ENCODE data around the gene DDX11.
"Not testable (repeated sequence)": the region's sequence is repeated elsewhere in the genome, so short reads cannot be mapped to it uniquely, and the experiment has no call there.

DDX11 gene

DNA sequence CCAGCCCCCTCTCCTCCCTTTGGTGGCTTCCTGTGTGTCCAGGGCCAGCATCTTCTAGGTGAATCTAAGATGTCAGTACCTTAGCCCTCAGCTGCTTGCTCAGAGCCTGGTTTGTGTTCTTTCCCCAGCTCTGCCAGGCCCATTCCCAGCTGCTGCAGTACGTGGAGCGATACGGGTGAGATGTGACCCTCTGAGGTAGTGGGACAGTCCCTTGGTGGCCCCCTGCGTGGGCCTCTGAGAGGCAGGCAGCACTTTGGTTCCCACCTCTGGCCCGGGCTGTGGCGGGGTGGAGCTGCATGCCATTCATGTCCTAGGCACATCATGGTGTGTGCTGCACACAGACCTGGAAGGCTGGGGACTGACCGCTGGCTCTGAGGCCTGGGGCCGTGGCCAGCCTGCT is 19.1 kb downstream of the DDX11 start:
- not testable (repeated sequence) for H3K4me1 ChIP-seq (ENCODE audit: control insufficient read depth, insufficient read depth, low read length); H3K4me3 ChIP-seq (ENCODE audit: low read length); H3K9ac ChIP-seq (ENCODE audit: low read length); H3K36me3 ChIP-seq (ENCODE audit: control insufficient read depth, insufficient read depth, low read length); H3K27ac ChIP-seq (ENCODE audit: low read depth, low read length); H3K27me3 ChIP-seq (ENCODE audit: control insufficient read depth, insufficient read depth, low read length)

GRCh38 chr12:31095080-31095860 is 21.6 kb downstream of the DDX11 start:
- H3K4me3 ChIP-seq (ENCODE audit: low read length); H3K27me3 ChIP-seq (ENCODE audit: control insufficient read depth, insufficient read depth, low read length); H3K4me1 ChIP-seq (ENCODE audit: control insufficient read depth, insufficient read depth, low read length); H3K27ac ChIP-seq (ENCODE audit: low read depth, low read length); H3K9ac ChIP-seq (ENCODE audit: low read length); H3K36me3 ChIP-seq (ENCODE audit: control insufficient read depth, insufficient read depth, low read length): not testable (repeated sequence)

DNA sequence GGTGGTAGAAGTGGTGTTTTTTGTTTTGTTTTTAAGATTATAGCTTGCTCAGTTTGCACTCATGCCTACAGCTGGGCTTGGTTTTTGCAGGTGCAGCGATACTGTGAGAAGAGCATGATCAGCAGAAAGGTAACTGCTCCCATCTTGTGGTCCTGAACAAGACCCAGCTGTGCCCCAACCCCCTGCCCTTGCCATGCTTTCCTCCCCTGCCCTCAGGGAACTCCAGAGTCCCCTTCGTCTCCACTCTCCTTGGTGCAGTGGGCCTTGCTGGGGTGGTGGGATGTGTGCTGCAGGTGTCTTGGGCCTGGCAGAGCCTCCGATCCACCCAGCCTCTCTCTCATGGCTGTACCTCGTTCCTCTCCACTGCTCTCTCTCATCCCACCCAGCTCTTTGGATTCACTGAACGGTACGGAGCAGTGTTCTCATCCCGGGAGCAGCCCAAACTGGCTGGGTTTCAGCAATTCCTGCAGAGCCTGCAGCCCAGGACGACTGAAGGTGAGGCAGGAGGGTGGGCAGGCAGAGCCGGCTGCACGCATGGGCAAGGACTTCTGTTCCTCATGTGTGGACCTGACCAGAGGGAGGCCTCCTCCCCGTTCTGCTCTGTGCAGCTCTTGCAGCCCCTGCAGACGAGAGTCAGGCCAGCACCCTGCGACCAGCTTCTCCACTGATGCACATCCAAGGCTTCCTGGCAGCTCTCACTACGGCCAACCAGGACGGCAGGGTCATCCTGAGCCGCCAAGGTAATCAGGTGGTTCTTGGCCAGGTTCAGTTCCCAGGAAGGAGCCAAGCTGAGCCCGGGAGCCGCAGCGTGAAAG is 22.8 kb downstream of the DDX11 start:
- not testable (repeated sequence) for H3K27me3 ChIP-seq (ENCODE audit: control insufficient read depth, insufficient read depth, low read length); H3K4me1 ChIP-seq (ENCODE audit: control insufficient read depth, insufficient read depth, low read length); H3K4me3 ChIP-seq (ENCODE audit: low read length); H3K36me3 ChIP-seq (ENCODE audit: control insufficient read depth, insufficient read depth, low read length); H3K27ac ChIP-seq (ENCODE audit: low read depth, low read length); H3K9ac ChIP-seq (ENCODE audit: low read length)

DNA sequence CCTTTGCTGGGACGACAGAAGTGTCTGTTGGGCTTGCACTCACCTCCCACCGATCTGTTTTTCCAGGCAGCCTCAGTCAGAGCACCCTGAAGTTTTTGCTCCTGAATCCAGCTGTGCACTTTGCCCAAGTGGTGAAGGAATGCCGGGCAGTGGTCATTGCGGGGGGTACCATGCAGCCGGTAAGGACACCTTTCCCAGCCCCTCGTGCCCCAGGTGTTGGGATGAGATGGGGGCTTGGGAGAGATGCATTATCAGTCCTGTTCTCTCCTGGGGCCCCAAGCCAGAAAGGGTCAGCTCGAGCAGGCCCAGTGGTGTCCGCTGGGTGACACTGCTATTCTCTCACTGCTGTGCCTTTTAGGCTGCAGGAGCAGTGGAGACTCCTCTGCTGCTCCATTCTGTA is 24.2 kb downstream of the DDX11 start:
- H3K36me3 ChIP-seq (ENCODE audit: control insufficient read depth, insufficient read depth, low read length); H3K27ac ChIP-seq (ENCODE audit: low read depth, low read length); H3K4me3 ChIP-seq (ENCODE audit: low read length); H3K9ac ChIP-seq (ENCODE audit: low read length); H3K4me1 ChIP-seq (ENCODE audit: control insufficient read depth, insufficient read depth, low read length); H3K27me3 ChIP-seq (ENCODE audit: control insufficient read depth, insufficient read depth, low read length): not testable (repeated sequence)

- H3K27me3 ChIP-seq (ENCODE audit: control insufficient read depth, insufficient read depth, low read length); H3K9ac ChIP-seq (ENCODE audit: low read length); H3K36me3 ChIP-seq (ENCODE audit: control insufficient read depth, insufficient read depth, low read length); H3K4me3 ChIP-seq (ENCODE audit: low read length); H3K27ac ChIP-seq (ENCODE audit: low read depth, low read length); H3K4me1 ChIP-seq (ENCODE audit: control insufficient read depth, insufficient read depth, low read length): not testable (repeated sequence)
Measured at GRCh38 chr12:31098363-31098762, 24.7 kb downstream of the DDX11 start.

DNA sequence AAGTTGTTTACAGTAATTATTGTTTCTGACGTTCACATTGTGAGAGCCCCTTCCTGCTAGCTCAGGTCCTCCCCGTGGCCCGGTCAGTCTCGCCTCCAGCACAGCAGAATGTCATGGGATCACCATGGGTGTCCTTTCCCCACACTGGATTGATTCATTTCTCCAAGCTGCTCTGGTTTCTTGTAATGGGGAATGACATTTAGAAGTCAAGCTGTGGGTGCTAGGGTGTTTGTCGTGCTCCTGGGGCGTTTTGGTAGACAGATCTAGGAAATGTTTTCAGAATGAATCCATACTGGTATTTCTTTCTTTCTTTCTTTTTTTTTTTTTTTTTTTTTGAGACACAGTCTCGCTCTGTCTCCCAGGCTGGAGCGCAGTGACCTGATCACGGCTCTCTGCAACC is 25.1 kb downstream of the DDX11 start:
- not testable (repeated sequence) for H3K4me3 ChIP-seq (ENCODE audit: low read length); H3K9ac ChIP-seq (ENCODE audit: low read length); H3K27ac ChIP-seq (ENCODE audit: low read depth, low read length); H3K4me1 ChIP-seq (ENCODE audit: control insufficient read depth, insufficient read depth, low read length); H3K36me3 ChIP-seq (ENCODE audit: control insufficient read depth, insufficient read depth, low read length); H3K27me3 ChIP-seq (ENCODE audit: control insufficient read depth, insufficient read depth, low read length)

DNA sequence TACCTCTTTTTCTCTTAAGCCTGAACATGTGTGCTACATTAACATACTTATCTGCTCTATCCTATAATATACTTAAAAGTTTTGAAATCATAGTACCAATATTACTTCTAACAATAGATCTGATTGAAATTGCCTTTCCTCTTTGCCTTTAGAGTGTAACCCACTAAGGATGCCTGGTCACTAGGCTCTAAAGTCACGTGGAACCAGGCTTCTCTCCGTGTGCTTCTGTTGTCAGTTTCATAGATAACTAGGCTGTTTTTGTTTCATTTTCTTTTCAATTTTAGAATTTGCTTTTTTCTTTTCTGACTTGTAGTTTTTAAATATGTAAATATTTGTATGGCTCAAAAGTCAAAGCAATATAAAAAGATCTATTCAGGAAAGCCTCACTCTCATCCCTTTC is 25.8 kb downstream of the DDX11 start:
- not testable (repeated sequence) for H3K4me3 ChIP-seq (ENCODE audit: low read length); H3K9ac ChIP-seq (ENCODE audit: low read length); H3K4me1 ChIP-seq (ENCODE audit: control insufficient read depth, insufficient read depth, low read length)

GRCh38 chr12:31100503-31101208 is 27.0 kb downstream of the DDX11 start:
- H3K27ac ChIP-seq (ENCODE audit: low read depth, low read length); H3K4me3 ChIP-seq (ENCODE audit: low read length); H3K9ac ChIP-seq (ENCODE audit: low read length); H3K27me3 ChIP-seq (ENCODE audit: control insufficient read depth, insufficient read depth, low read length); H3K36me3 ChIP-seq (ENCODE audit: control insufficient read depth, insufficient read depth, low read length); H3K4me1 ChIP-seq (ENCODE audit: control insufficient read depth, insufficient read depth, low read length): not testable (repeated sequence)

More for the DNA sequence above, 25.8 kb downstream of the DDX11 start:
- not testable (repeated sequence) for H3K27me3 ChIP-seq (ENCODE audit: control insufficient read depth, insufficient read depth, low read length); H3K36me3 ChIP-seq (ENCODE audit: control insufficient read depth, insufficient read depth, low read length); H3K27ac ChIP-seq (ENCODE audit: low read depth, low read length)

- not testable (repeated sequence) for H3K27ac ChIP-seq (ENCODE audit: low read depth, low read length); H3K4me1 ChIP-seq (ENCODE audit: control insufficient read depth, insufficient read depth, low read length); H3K9ac ChIP-seq (ENCODE audit: low read length); H3K4me3 ChIP-seq (ENCODE audit: low read length); H3K27me3 ChIP-seq (ENCODE audit: control insufficient read depth, insufficient read depth, low read length); H3K36me3 ChIP-seq (ENCODE audit: control insufficient read depth, insufficient read depth, low read length)
Measured at GRCh38 chr12:31102125-31102524, 28.5 kb downstream of the DDX11 start.

DNA sequence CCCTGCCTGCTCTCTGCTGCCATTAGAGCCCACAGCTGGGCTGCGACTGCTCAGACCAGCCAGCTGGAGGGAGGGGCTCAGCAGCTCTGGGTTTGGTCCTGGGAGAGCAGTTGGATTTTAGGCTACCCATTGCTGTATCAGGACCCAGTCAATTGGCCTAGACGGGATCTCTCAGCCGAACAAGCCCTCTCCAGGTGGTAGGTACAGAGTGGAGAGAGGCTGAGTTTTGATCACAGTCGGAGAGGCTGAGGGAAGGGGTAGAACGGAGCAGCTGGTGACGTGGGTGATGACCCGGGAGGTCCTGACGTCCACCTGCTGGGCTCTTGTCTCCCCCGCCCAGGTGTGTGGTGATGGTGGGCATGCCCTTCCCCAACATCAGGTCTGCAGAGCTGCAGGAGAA is 28.9 kb downstream of the DDX11 start:
- H3K27me3 ChIP-seq (ENCODE audit: control insufficient read depth, insufficient read depth, low read length); H3K9ac ChIP-seq (ENCODE audit: low read length); H3K4me3 ChIP-seq (ENCODE audit: low read length); H3K36me3 ChIP-seq (ENCODE audit: control insufficient read depth, insufficient read depth, low read length); H3K4me1 ChIP-seq (ENCODE audit: control insufficient read depth, insufficient read depth, low read length); H3K27ac ChIP-seq (ENCODE audit: low read depth, low read length): not testable (repeated sequence)

DNA sequence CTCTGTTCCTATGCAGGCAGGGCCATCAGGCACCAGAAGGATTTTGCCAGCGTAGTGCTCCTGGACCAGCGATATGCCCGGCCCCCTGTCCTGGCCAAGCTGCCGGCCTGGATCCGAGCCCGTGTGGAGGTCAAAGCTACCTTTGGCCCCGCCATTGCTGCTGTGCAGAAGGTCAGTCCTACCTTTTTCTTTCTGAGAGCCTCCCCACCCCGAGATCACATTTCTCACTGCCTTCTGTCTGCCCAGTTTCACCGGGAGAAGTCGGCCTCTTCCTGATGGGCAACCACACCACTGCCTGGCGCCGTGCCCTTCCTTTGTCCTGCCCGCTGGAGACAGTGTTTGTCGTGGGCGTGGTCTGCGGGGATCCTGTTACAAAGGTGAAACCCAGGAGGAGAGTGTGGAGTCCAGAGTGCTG is 29.9 kb downstream of the DDX11 start:
- not testable (repeated sequence) for H3K27ac ChIP-seq (ENCODE audit: low read depth, low read length); H3K4me3 ChIP-seq (ENCODE audit: low read length); H3K27me3 ChIP-seq (ENCODE audit: control insufficient read depth, insufficient read depth, low read length); H3K36me3 ChIP-seq (ENCODE audit: control insufficient read depth, insufficient read depth, low read length); H3K9ac ChIP-seq (ENCODE audit: low read length); H3K4me1 ChIP-seq (ENCODE audit: control insufficient read depth, insufficient read depth, low read length)

DNA sequence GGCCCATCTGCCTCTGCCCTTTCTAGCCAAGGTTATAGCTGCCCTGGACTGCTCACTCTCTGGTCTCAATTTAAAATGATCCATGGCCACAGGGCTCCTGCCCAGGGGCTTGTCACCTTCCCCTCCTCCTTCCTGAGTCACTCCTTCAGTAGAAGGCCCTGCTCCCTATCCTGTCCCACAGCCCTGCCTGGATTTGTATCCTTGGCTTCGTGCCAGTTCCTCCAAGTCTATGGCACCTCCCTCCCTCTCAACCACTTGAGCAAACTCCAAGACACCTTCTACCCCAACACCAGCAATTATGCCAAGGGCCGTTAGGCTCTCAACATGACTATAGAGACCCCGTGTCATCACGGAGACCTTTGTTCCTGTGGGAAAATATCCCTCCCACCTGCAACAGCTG is 30.6 kb downstream of the DDX11 start:
- not testable (repeated sequence) for H3K36me3 ChIP-seq (ENCODE audit: control insufficient read depth, insufficient read depth, low read length); H3K4me1 ChIP-seq (ENCODE audit: control insufficient read depth, insufficient read depth, low read length); H3K27ac ChIP-seq (ENCODE audit: low read depth, low read length); H3K9ac ChIP-seq (ENCODE audit: low read length); H3K27me3 ChIP-seq (ENCODE audit: control insufficient read depth, insufficient read depth, low read length); H3K4me3 ChIP-seq (ENCODE audit: low read length)
